Activated naive CD4-positive, alpha-beta T cell treated with anti-CD3 and anti-CD28 coated beads, Interleukin-2, amount 50 U/mL, for 72 hours (primary cell): ENCODE results near the gene MORF4L2. TPM values are rescaled to one million over a fixed set of nuclear protein-coding genes. Genes with fewer than 3 reads are reported as not detected.
"Not testable (repeated sequence)": the region's sequence is repeated elsewhere in the genome, so short reads cannot be mapped to it uniquely, and the experiment has no call there.

Source experiments
- ATAC-seq, 2 donors: fragments of 150-1000 bp; cut with Tn5 transposase; 2 replicates each; pipeline ENCODE4 v1.10.0; 2021; ENCODE audit warnings: mild to moderate bottlenecking in 2 of 2, moderate library complexity in 2 of 2
- DNase-seq, 2 donors: peaks; one replicate each; pipeline ENCODE4 v3.0.0; 2021 to 2022; ENCODE audit warnings: low spot score in 2 of 2
- H3K27ac Mint-ChIP-seq, 2 donors: one replicate each; pipeline ENCODE4 v1.8.0; 2022; ENCODE audit warnings: mild to moderate bottlenecking in 2 of 2, mixed read lengths in 2 of 2
- H3K36me3 Mint-ChIP-seq, 2 donors: one replicate each; pipeline ENCODE4 v1.8.0; 2022; ENCODE audit warnings: mixed read lengths in 2 of 2
- H3K9me3 Mint-ChIP-seq, 2 donors: one replicate each; pipeline ENCODE4 v1.8.0; 2022; ENCODE audit warnings: mixed read lengths in 2 of 2
- total RNA-seq, 2 donors: library from RNA; stranded (reverse); gene quantifications; one replicate each; pipeline ENCODE4 v1.2.3, GENCODE V29; 2022

MORF4L2 gene
- total RNA-seq, 2 donors from 2014 or later: 214 to 234 TPM

DNA sequence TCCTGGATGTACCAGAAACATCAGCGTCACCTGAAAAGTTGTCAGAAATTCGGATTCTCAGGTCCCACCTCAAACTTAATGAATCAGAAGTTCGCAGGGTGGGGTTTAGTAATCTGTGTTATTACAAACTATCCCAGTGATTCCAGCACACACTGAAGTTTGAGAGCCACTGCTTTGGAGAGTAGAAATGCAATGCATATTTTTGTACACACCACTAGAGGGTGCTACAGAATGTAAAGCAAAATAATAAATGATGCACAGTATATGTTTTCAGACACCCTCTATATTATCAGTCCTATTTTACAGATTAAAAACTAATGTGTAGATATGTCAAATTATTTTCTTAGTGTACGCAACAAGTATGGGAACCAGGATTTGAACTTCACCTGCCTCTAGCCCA, 2.4 kb upstream of the MORF4L2 start:
- Mint-ChIP-seq H3K9me3 (no peaks in the 10 kb centered on the region), H3K27ac (no peak overlapping the region), H3K36me3 (peaks cover 4 to 6% of the 10 kb centered on the region in 2 donors)
- DNase-seq (peak in 1 of 2 donors; percentile 3), ATAC-seq (no peak)

DNA sequence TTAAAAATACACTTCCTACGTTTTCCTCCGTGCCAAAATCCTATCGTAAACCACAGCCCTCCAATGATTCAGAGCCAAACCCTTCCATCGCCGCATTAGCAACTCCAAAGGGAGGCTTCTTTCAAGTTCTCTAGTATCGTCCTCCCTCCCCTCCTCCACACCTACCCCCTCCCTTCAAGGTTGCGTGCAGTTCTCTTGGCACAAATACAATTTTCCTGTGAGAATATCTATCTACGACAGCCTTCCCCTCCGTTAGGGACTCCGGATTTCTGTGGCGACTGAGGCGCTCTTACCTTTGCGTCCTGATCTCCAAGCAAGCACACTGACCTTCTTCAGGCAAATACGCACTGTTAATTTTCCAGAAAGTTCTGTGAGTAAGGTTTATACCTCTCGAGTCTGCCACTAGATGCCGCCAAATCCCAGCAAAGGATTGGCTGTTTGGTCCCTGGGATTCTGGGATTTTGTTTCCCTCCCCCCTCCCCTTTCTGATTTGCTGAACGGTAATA, 1.2 kb upstream of the MORF4L2 start:
- no peak overlapping the region for H3K27ac Mint-ChIP-seq
- H3K9me3 Mint-ChIP-seq: no peaks in the 10 kb centered on the region

DNA sequence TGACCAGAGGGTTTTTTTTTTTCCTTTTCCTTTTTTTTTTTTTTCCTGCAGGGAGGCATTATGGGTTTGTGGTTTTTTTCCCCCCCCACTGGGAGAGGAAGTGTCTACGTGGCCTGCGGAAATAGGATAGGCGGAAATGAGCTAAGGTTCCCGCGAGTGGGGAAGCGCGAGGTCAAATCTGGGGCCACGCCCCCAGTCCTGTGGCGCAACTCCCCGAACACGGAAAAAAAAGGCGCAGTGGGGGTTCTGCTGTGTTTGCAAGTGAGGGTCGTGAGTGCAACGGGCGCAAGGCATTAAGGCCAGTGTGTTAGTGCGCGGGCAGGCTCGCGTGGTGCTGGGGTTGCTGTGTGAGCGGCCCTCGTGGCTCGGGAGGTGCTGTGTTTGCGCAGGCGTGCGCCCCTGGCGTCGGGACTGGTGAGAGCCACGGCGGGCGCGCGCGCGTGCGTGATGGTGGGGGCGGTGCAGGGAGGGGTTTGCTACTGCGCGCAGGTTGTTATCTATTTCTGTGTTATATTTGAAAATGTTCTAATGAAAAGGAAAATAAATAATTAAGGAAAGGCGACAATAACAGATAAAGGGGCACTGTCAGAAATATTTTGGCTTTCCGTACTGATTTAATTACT, 685 bp upstream of the MORF4L2 start:
- ATAC-seq (peak; percentile 68 to 72), DNase-seq (peak; percentile 79 to 81)
- no peak overlapping the region for H3K27ac Mint-ChIP-seq
- H3K9me3 Mint-ChIP-seq: no peaks in the 10 kb centered on the region
- H3K36me3 Mint-ChIP-seq: peaks cover 4 to 10% of the 10 kb centered on the region in 2 donors

More for the DNA sequence above, 1.2 kb upstream of the MORF4L2 start:
- peak; percentile 30 to 59 for DNase-seq
- peak in 1 of 2 donors; percentile 33 for ATAC-seq
- H3K36me3 Mint-ChIP-seq: peaks cover 4 to 10% of the 10 kb centered on the region in 2 donors

DNA sequence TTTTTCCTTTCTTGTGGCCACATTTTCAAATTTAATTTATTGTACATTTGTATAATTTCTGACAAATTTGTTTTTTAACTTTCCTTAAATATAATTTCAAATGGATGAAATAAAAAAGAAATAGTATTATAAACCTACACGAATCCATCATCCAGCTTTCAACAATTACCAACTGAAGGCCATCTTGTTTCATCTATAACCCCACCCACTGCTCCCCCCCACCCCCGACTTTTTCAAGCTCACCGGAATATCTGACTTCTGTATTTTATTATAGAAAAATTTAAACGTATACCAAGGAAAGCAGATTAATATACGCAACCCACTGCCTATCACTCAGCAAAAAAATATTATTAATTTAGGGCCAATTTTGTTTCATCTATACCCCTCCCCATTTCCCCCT, 1.1 kb downstream of the MORF4L2 start:
- Mint-ChIP-seq H3K9me3 (no peaks in the 10 kb centered on the region), H3K36me3 (peaks cover 4 to 10% of the 10 kb centered on the region in 2 donors), H3K27ac (peak overlapping the region in 1 of 2 donors; percentile 55)
- DNase-seq (no peak), ATAC-seq (no peak)

DNA sequence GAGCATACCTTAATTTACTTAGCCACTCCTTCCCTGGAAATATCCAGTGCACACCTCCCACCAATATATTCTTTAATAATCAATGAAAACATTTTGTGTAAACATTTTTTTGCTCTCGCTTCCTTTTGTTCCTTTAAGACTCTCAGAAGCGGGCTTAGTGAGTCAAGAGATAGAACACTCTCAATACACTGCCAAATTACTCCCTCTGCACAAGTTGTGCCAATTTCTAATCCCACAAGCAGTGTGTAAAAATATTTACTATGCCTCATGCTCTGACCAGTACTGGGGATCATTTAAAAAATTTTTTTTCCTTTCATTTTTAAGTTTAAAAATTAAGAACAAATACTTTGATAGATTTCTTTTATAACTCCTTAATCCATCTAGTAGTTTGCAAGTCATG, 5.1 kb downstream of the MORF4L2 start:
- H3K9me3 Mint-ChIP-seq: no peaks in the 10 kb centered on the region
- ATAC-seq (no peak), DNase-seq (no peak)
- H3K27ac Mint-ChIP-seq: no peak overlapping the region
- H3K36me3 Mint-ChIP-seq: peaks cover 23 to 28% of the 10 kb centered on the region in 2 donors

DNA sequence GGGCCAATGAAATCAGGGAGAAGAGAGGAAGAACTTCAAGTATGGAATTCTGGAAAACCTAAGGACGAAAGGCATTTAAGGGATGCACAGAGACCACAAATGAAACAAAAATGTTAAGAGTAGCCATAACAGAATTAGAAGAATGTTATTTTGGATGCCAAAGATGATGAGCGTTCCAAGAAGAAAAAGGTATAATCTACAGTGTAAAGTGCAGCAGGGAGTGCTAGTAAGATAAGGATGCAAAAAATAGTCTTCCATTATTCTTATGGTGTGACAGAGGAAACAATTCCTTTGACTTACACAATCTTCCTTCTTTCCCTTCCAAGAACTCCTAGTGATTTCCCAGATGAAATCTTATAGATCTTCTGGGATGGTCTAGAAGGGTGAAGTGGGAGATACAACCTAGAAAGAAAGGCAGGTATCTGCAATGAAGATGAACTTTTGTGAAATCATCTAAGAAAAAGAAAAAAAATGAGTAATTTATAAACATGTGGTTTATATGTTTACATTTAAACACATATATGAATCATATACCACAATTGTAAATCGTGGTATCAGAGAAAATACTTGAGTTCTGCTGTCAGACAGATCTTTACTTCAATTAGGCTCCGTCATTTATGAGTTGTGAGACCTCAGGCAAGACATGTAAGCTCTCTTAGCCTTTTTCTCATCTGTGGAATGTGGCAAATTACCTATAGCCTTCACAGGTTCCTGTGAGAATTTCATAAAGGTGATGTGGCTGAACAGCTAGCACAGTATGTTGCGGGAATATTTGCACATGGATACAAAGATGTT, 8.1 kb downstream of the MORF4L2 start:
- DNase-seq (no peak), ATAC-seq (peak in 1 of 2 donors; percentile 46)
- H3K9me3 Mint-ChIP-seq: no peaks in the 10 kb centered on the region
- H3K36me3 Mint-ChIP-seq: peaks cover 18% of the 10 kb centered on the region in 2 donors
- H3K27ac Mint-ChIP-seq: no peak overlapping the region

DNA sequence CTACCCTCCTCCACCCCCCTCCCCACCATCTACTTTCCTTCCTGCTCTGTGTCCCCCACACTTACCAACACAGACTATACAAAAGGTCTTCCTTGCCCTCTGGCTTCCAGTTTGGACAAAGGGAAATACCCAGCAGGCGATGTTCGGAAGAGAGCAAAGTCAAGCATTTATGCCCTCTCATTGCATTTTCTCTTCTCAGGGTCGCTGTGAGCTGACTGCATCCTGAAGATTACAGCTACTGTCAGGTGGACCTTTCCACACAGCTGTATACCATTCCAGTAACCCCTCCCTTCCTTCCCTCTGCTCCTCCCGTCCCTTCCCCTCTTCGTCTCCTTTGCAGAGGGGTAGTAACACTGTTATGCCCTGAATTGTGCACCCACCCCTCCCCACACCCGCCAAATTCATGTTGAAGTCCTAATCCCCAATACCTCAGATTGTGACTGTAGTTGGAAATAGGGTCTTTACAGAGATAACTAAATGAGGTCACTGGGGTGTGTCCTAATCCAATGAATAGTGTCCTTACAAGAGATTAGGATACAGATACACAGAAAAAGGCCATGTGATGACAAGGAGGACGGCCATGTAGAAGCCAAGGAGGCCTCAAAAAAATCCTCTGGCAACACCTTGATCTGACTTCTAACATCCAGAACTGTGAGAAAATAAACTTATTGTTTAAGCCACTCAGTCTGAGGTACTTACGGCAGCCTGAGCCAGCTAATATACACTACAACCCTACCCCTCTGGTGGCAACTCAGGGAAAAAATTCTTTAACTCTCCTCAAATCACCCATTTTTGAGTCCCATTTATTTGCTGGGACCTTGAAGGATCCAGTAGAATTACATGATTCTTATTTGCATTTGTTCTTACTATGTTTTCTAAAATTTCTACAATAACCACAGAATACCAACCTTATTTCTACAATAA, 11.7 kb downstream of the MORF4L2 start:
- DNase-seq: no peak
- peak overlapping the region in 1 of 2 donors; percentile 36 for H3K27ac Mint-ChIP-seq
- no peak for ATAC-seq
- no peaks in the 10 kb centered on the region for H3K9me3 Mint-ChIP-seq
- H3K36me3 Mint-ChIP-seq: peaks cover 18% of the 10 kb centered on the region in 2 donors

DNA sequence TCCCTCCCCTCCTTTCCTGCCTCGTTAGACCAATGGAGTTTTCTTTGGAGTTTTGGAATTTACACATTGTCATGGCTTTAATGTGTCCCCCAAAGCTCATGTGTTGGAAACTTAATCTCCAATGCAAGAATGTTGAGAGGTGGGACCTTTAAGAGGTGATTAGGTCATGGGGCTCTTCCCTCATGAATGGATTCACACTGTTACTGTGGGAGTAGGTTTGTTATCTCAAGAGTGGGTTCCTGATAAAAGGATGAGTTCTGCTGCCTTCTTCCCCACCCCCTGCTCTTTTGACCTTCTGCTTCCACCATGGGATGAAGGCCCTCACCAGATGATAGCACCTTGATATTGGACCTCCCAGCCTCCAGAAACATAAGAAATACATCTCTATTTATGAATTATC, 16.8 kb downstream of the MORF4L2 start:
- Mint-ChIP-seq H3K36me3 (no peaks in the 10 kb centered on the region), H3K27ac (no peak overlapping the region), H3K9me3 (no peaks in the 10 kb centered on the region)
- no peak for ATAC-seq
- no peak for DNase-seq

DNA sequence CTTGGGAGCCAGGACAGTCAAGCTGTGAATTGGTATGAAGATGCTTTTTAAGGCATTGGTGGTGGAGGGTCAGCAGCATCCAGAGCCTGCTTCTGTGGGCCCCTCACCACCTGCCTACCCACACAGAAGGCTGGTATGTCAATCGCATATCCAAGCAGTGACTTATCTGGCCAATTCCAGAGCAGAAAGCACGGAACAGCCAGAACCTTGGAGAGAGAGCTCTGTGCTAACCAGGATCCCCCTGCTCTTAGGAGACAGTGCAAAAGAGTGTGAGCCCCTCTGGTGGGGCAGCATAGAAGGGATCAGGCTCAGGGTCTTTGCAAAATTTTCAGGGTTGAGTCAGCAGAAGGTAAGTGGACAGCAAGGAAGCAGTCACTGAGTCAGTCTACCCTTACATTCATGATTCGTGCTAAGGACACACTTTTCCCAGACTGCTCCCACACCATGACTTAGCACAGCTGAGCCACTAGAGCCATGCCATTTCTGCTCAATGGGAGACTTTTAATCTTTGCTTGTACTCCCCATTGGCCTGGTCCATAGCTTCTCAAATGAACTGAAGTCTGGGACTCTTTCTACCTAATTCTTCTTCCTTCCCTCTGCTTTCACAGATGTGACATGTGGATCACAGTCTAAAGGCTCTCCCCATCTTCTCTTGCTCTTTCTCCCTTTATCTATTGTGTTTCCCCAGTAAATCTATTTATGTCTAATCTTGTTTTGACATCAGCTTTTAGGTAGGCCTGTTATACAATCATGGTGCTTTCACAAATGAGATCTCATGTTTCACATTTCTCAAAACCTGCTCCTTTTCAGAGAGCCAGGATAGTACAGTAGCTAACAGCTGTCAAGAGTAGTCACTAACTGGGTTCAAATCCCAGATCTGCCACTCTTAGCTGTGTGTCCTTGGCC, 20.0 kb downstream of the MORF4L2 start:
- Mint-ChIP-seq H3K9me3 (no peaks in the 10 kb centered on the region), H3K27ac (no peak overlapping the region), H3K36me3 (no peaks in the 10 kb centered on the region)
- ATAC-seq (no peak), DNase-seq (no peak)

DNA sequence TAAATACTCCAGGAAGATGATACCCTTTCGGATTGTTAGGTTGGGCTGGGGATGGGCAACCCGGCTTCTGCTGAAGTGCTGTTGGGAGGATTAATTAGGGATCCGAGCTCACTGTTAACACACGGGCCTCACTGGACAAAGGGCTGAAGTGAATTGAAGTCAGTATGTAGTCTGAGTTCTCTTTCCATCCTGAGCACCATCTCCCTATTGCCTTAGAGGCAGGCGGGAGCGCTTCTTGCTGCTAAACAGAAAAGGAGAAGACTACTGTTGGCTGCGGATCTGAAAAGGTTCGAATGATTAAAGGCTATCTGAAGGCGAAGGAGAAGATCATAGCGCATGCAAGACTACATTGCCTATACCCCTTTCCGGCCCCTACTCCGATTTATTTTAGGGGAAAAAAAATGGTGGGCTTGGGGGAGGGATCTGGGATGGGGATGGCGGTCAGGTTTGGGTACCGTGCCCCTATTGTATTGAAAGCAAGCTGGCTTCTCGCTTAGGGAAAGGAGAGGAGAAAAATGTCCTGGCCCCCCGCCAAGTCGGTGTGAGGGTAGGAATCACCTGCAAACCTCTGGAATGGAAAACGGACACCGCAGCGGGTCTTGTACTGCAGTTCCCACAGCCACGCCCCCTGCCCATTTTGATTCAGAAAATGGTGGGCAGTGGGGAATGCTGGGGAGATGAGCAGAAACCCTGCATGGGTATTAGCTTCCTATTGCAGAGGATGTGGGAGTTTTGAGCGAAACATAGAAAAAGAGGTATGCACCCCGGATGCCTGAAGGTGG, 22.3 kb downstream of the MORF4L2 start:
- H3K9me3 Mint-ChIP-seq: peaks cover 0 to 8% of the 10 kb centered on the region in 2 donors
- no peak overlapping the region for H3K27ac Mint-ChIP-seq
- no peaks in the 10 kb centered on the region for H3K36me3 Mint-ChIP-seq
- DNase-seq: no peak
- ATAC-seq: no peak

DNA sequence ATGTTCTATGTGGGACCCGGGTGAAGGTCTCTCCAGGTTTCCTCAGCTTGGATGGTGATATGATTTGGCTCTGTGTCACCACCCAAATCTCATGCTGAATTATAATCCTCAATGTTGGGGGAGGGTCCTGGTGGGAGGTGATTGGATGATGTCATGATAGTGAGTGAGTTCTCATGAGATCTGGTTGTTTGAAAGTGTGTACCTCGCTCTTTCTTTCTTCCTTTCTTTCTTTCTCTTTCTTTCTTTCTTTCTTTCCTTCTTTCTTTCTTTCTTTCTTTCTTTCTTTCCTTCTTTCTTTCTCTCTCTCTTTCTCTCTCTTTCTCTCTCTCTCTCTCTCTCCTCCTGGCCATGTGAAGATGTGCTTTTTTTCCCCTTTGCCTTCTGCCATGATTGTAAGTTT, 27.0 kb downstream of the MORF4L2 start:
- not testable (repeated sequence) for H3K36me3 Mint-ChIP-seq, DNase-seq, H3K27ac Mint-ChIP-seq, ATAC-seq
- peaks cover 0 to 13% of the 10 kb centered on the region in 2 donors for H3K9me3 Mint-ChIP-seq

DNA sequence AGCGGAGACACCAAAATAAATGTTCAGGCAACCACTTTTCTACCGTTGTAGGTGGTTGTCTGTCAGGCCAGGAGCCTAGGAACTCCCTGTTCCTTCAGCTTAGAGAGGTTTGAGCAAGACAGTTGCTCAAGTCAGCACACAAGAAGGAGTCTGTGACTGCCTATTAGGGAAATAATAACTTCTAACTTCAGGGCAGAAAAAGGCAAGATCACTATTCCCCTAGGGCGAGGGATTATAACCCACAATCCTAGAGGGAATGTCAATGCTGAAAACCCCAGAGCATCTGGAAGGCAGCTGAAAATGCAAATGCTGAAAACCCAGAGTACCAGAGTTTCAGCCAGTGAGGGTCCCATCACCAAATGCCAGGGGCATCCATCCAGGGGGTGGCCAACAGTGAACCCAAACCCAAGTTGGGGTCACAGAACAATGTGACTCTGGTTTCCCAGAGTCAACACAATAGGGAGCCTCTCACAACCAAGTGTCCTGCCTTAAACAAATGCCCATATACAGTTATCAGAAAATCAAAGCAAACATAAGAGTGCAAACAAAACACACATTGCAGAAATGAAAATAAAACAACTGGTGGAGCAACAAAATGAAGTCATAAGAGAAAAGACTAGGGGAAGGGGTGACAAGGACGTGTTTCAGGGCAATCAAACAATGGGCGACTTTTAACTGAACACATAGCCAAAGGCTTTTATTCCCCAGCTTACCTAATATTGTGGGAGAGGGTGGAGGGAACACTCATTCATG, 27.6 kb downstream of the MORF4L2 start:
- Mint-ChIP-seq H3K27ac (no peak overlapping the region), H3K9me3 (peaks cover 0 to 13% of the 10 kb centered on the region in 2 donors), H3K36me3 (no peaks in the 10 kb centered on the region)
- DNase-seq (no peak), ATAC-seq (no peak)

DNA sequence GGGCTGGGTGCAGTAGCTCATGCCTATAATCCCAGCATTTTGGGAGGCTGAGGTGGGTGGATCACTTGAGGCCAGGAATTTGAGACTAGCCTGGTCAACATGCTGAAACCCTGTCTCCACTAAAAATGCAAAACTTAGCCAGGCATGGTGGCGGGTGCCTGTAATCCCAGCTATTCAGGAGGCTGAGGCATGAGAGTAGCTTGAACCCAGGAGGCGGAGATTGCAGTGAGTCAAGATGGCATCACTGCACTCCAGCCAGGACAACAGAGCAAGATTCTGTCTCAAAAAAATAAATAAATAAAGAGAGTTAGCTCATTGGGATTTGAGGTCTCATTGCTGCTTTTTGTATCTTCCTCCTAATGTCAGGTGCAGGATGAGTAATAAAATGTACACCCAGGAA, 29.4 kb downstream of the MORF4L2 start:
- peaks cover 0 to 13% of the 10 kb centered on the region in 2 donors for H3K9me3 Mint-ChIP-seq
- DNase-seq, H3K27ac Mint-ChIP-seq, ATAC-seq, H3K36me3 Mint-ChIP-seq: not testable (repeated sequence)

DNA sequence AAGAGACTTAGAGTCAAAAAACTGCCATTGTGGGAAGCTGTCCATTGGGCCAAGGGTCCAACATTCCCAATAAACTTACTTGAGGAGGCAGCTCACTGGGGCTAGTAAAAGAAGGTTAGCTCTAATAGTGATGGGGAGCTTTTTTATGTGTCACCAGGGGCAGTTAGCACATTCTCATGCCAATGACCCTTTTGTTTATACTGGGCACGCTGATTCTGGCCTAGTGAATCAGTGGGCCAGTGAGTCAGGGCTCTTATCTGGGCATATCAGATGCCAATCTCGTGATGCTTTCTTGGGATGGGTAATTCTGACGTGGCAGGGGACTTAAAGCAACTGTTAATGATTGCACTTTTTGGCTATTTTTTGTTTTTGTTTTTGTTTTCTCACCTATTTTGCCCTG, 29.9 kb downstream of the MORF4L2 start:
- ATAC-seq (no peak), DNase-seq (no peak)
- Mint-ChIP-seq H3K36me3 (no peaks in the 10 kb centered on the region), H3K27ac (no peak overlapping the region), H3K9me3 (peaks cover 0 to 13% of the 10 kb centered on the region in 2 donors)
